HCT116 (cell line): ENCODE results near the gene PERCC1. TPM values are rescaled to one million over a fixed set of nuclear protein-coding genes. Genes with fewer than 3 reads are reported as not detected.

ENCODE experiments used
- ATAC-seq: fragments of 200-7000 bp; cut with Tn5 transposase; 2 replicates; pipeline ENCODE4 v1.9.1; 2020; ENCODE audit warnings: mild to moderate bottlenecking, moderate library complexity
- BruUV-seq: library from RNA; stranded (reverse); fragments of 400-500 nt; replicated peaks from 2 replicates; lab custom pipeline; 2021; lab: Mats Ljungman, UMichigan
- CTCF ChIA-PET: fragments of 300-600 bp; sonication (Branson Sonifier 250); formaldehyde crosslinking; loops from one replicate; lab custom pipeline; 2021; ENCODE audit warnings: antibody characterized with exemption; lab: Charles Lee
- POLR2A ChIA-PET: fragments of 300-600, 350-600 bp; sonication (Branson Sonifier 250); formaldehyde crosslinking; loops from one replicate; lab custom pipeline; 2021; ENCODE audit warnings: antibody characterized with exemption; lab: Charles Lee
- RAD21 ChIA-PET, 2 experiments: fragments of 300-600 bp; sonication (Branson Sonifier 250); formaldehyde crosslinking; loops; one replicate each; lab custom pipeline; 2023; ENCODE audit warnings: low total read pairs in 2 of 2; ENCODE audit not compliant: uncharacterized antibody in 2 of 2, unreplicated experiment in 2 of 2, low non-redundant PET in 1 of 2; lab: Charles Lee
- DNase-seq: peaks from one replicate; pipeline ENCODE4 v3.0.0-alpha.2; 2010; ENCODE audit warnings: low read depth, low spot score
- H2AFZ ChIP-seq: fragments of 200-600 bp; shearing (Covaris generic), sonication (generic); 2 replicates; pipeline ENCODE4 v1.6.1; 2017; ENCODE audit warnings: low read depth, mixed run types, mixed read lengths, antibody characterized with exemption, low read length; ENCODE audit not compliant: poor library complexity, severe bottlenecking
- H3K27ac ChIP-seq: 2 replicates; pipeline ENCODE4 v1.5.1; 2012; ENCODE audit warnings: low read depth, low read length
- H3K27me3 ChIP-seq: fragments of 200-600 bp; sonication (generic); 2 replicates; pipeline ENCODE4 v1.6.1; 2016; ENCODE audit warnings: mixed run types, low read length, mixed read lengths; ENCODE audit not compliant: insufficient read depth
- H3K36me3 ChIP-seq, 2 experiments: fragments of 200-500 bp in 1 of 2; fragments of 200-600 bp in 1 of 2; sonication (Bioruptor generic) in 1 of 2; sonication (generic) in 1 of 2; 2 replicates each; pipeline versions ENCODE4 v1.5.1 to v1.6.1; 2014 to 2016; ENCODE audit warnings: low read length in 2 of 2, inconsistent platforms in 1 of 2, mixed read lengths in 1 of 2, mixed run types in 1 of 2; ENCODE audit not compliant: insufficient read depth in 2 of 2, control insufficient read depth in 1 of 2
- H3K4me1 ChIP-seq, 2 experiments: fragments of 200-600 bp in 1 of 2; sonication (generic) in 1 of 2; 2 replicates each; pipeline versions ENCODE4 v1.5.1 to v1.6.1; 2012 to 2017; ENCODE audit warnings: low read length in 2 of 2, inconsistent platforms in 1 of 2, mild to moderate bottlenecking in 1 of 2, mixed read lengths in 1 of 2, mixed run types in 1 of 2, moderate library complexity in 1 of 2; ENCODE audit not compliant: insufficient read depth in 2 of 2, control insufficient read depth in 1 of 2
- H3K4me2 ChIP-seq: fragments of 200-600 bp; sonication (generic); 2 replicates; pipeline ENCODE4 v1.6.1; 2017; ENCODE audit warnings: mixed run types, low read length, mixed read lengths
- H3K4me3 ChIP-seq, 2 experiments: fragments of 200-600 bp in 1 of 2; sonication (generic) in 1 of 2; replicated peaks in 1 of 2; 2 replicates each; pipeline ENCODE4 v1.5.1; 2011 to 2016; ENCODE audit warnings: low read length in 2 of 2, control low read depth in 1 of 2, low read depth in 1 of 2, mild to moderate bottlenecking in 1 of 2, mixed read lengths in 1 of 2, mixed run types in 1 of 2
- H3K79me2 ChIP-seq: fragments of 200-600 bp; sonication (generic); 2 replicates; pipeline ENCODE4 v1.6.1; 2017; ENCODE audit warnings: mild to moderate bottlenecking, mixed run types, low read length, moderate library complexity, mixed read lengths; ENCODE audit not compliant: insufficient read depth
- H3K9ac ChIP-seq: fragments of 200-600 bp; sonication (generic); 2 replicates; pipeline ENCODE4 v1.6.1; 2016; ENCODE audit warnings: low read length, mixed read lengths
- H3K9me2 ChIP-seq: fragments of 200-600 bp; sonication (generic), shearing (Covaris generic); 2 replicates; pipeline ENCODE4 v1.6.1; 2017; ENCODE audit warnings: mixed run types, mild to moderate bottlenecking, moderate library complexity; ENCODE audit not compliant: insufficient read depth
- H3K9me3 ChIP-seq, 2 experiments: fragments of 200-500 bp in 1 of 2; fragments of 200-600 bp in 1 of 2; sonication (Bioruptor generic) in 1 of 2; sonication (generic) in 1 of 2; 2 replicates each; pipeline ENCODE4 v1.6.1; 2014 to 2017; ENCODE audit warnings: low read length in 2 of 2, mixed read lengths in 2 of 2, inconsistent platforms in 1 of 2, low read depth in 1 of 2, mild to moderate bottlenecking in 1 of 2, mixed run types in 1 of 2, moderate library complexity in 1 of 2; ENCODE audit not compliant: control insufficient read depth in 1 of 2, insufficient read depth in 1 of 2
- H4K20me1 ChIP-seq: fragments of 200-600 bp; sonication (generic), shearing (Covaris generic); 2 replicates; pipeline ENCODE4 v1.6.1; 2017; ENCODE audit warnings: mixed run types, mild to moderate bottlenecking, moderate library complexity; ENCODE audit not compliant: insufficient read depth
- CEBPB ChIP-seq: IDR thresholded peaks from 2 replicates; pipeline ENCODE4 v1.6.1; 2012; ENCODE audit warnings: low read depth
- ELF1 ChIP-seq: IDR thresholded peaks from 2 replicates; pipeline ENCODE4 v1.6.1; 2012; ENCODE audit warnings: low read depth, borderline replicate concordance
- JUND ChIP-seq: IDR thresholded peaks from 2 replicates; pipeline ENCODE4 v1.6.1; 2012
- SP1 ChIP-seq: IDR thresholded peaks from 2 replicates; pipeline ENCODE4 v1.6.1; 2012; ENCODE audit warnings: low read depth
- TCF7L2 ChIP-seq: IDR thresholded peaks from 2 replicates; pipeline ENCODE4 v1.7.0; 2011; ENCODE audit warnings: borderline replicate concordance, inconsistent platforms; ENCODE audit not compliant: insufficient read depth, insufficient read length; ENCODE audit errors: extremely low read depth
- intact Hi-C: fragments of 100-400 bp; cut with micrococcal nuclease; formaldehyde crosslinking; loops from 2 replicates; pipeline ENCODE4 v1.10.0; 2022
- total RNA-seq: library from RNA; stranded (reverse); gene quantifications from one replicate; pipeline ENCODE4 v1.2.1, GENCODE V29; 2021; ENCODE audit not compliant: unreplicated experiment
- TF ChIP-seq, protein P1 (sequence below), 3 experiments: fragments of 200-600 bp in 1 of 3; sonication (generic) in 1 of 3; IDR thresholded peaks in 2 of 3; conservative IDR thresholded peaks in 1 of 3; 2 replicates each; pipeline ENCODE4 v1.5.1; 2012 to 2017; ENCODE audit warnings: low read depth in 2 of 3, low read length in 2 of 3, antibody characterized with exemption in 1 of 3, borderline replicate concordance in 1 of 3, control low read depth in 1 of 3, mild to moderate bottlenecking in 1 of 3, mixed read lengths in 1 of 3, mixed run types in 1 of 3, moderate library complexity in 1 of 3; ENCODE audit not compliant: insufficient read depth in 1 of 3

Gene PERCC1
- total RNA-seq, 1 experiment from 2014 or later: not detected

- no peaks in the 10 kb centered on the region for H3K9me3 ChIP-seq
- peak overlapping the region; percentile 29; the same call in 1 of the 2 replicates for H3K9ac ChIP-seq
- ChIA-PET POLR2A (interaction anchor here (0.5 to 0.7 kb wide), 2 partner anchors 13 to 314 kb away, joined by 3 read pairs; partner anchors contain the start of gene UQCC4), CTCF (no interaction called here), RAD21 (no interaction called here)
- H2AFZ ChIP-seq: no peak overlapping the region
- H3K9me2 ChIP-seq: no peaks in the 10 kb centered on the region
- H3K27ac ChIP-seq: no peak overlapping the region
- DNase-seq (no peak), ATAC-seq (peak; percentile 45)
- no TSS peak for BruUV-seq
- no peaks in the 10 kb centered on the region for H4K20me1 ChIP-seq
- 0 out of 4 replicates have a peak overlapping the region, but pooled peaks of 1 of the 2 experiments have one; percentile 54 for H3K4me3 ChIP-seq
- peak overlapping the region; percentile 95 for H3K4me2 ChIP-seq
- no peaks in the 10 kb centered on the region for H3K36me3 ChIP-seq
- H3K79me2 ChIP-seq: 0 out of 2 replicates have a peak, but pooled peaks cover 4% of the 10 kb centered on the region
- no peaks in the 10 kb centered on the region for H3K27me3 ChIP-seq
- TF ChIP-seq ELF1 (no peak), JUND (no peak)
- peaks cover 9 to 12% of the 10 kb centered on the region in 2 experiments for H3K4me1 ChIP-seq
- intact Hi-C loops: no loop called here
Observed at GRCh38 chr16:1407753-1408152, 23.1 kb upstream of the PERCC1 start.

- no peaks in the 10 kb centered on the region for H3K9me2 ChIP-seq
- H3K4me2 ChIP-seq: peak overlapping the region; percentile 95
- ChIA-PET POLR2A (interaction anchor here (0.5 to 0.7 kb wide), 2 partner anchors 12 to 314 kb away, joined by 3 read pairs; partner anchors contain the start of gene UQCC4), RAD21 (no interaction called here), CTCF (no interaction called here)
- no TSS peak for BruUV-seq
- H3K36me3 ChIP-seq: no peaks in the 10 kb centered on the region
- TF ChIP-seq CEBPB (no peak), SP1 (peak; percentile 81), TCF7L2 (peak; percentile 69)
- TF ChIP-seq, protein P1, sequence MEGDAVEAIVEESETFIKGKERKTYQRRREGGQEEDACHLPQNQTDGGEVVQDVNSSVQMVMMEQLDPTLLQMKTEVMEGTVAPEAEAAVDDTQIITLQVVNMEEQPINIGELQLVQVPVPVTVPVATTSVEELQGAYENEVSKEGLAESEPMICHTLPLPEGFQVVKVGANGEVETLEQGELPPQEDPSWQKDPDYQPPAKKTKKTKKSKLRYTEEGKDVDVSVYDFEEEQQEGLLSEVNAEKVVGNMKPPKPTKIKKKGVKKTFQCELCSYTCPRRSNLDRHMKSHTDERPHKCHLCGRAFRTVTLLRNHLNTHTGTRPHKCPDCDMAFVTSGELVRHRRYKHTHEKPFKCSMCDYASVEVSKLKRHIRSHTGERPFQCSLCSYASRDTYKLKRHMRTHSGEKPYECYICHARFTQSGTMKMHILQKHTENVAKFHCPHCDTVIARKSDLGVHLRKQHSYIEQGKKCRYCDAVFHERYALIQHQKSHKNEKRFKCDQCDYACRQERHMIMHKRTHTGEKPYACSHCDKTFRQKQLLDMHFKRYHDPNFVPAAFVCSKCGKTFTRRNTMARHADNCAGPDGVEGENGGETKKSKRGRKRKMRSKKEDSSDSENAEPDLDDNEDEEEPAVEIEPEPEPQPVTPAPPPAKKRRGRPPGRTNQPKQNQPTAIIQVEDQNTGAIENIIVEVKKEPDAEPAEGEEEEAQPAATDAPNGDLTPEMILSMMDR (IDR thresholded peaks at IDR 0.05 in 2 of 3, conservative IDR thresholded peaks at IDR 0.05 in 1 of 3; ENCODE audit: borderline replicate concordance in 1 of 3, insufficient read depth in 1 of 3, low read depth in 2 of 3, low read length in 2 of 3): no peak
- no peaks in the 10 kb centered on the region for H3K27me3 ChIP-seq
- H3K4me3 ChIP-seq: peak overlapping the region; percentile 27 to 54
- peaks cover 9 to 12% of the 10 kb centered on the region in 2 experiments for H3K4me1 ChIP-seq
- intact Hi-C loops: no loop called here
- no peaks in the 10 kb centered on the region for H4K20me1 ChIP-seq
- no peak overlapping the region for H2AFZ ChIP-seq
- ATAC-seq (peak; percentile 94), DNase-seq (peak; percentile 58)
- peak overlapping the region; percentile 47 for H3K9ac ChIP-seq
- H3K27ac ChIP-seq: peak overlapping the region; percentile 26; the same call in 1 of the 2 replicates
- no peaks in the 10 kb centered on the region for H3K9me3 ChIP-seq
- H3K79me2 ChIP-seq: 0 out of 2 replicates have a peak, but pooled peaks cover 4% of the 10 kb centered on the region
Observed at GRCh38 chr16:1408171-1408837, 22.6 kb upstream of the PERCC1 start.
